Lower leg skin (tissue), 4 donors: ENCODE results near the gene CISH. TPM values are rescaled to one million over a fixed set of nuclear protein-coding genes. Genes with fewer than 3 reads are reported as not detected.

ENCODE experiments used
- DNase-seq, 2 donors: peaks; one replicate each; pipeline ENCODE4 v3.0.0-alpha.2; 2019; ENCODE audit warnings: low spot score in 2 of 2
- H3K4me3 ChIP-seq: fragments of 200-600 bp; sonication (generic); 2 replicates; pipeline ENCODE4 v1.5.1; 2017; ENCODE audit warnings: mild to moderate bottlenecking, low read depth; ENCODE audit not compliant: poor library complexity, severe bottlenecking
- CTCF ChIP-seq, 3 donors: fragments of 450-650 bp; IDR thresholded peaks; one replicate each; pipeline ENCODE4 v1.5.1; 2016; ENCODE audit warnings: antibody characterized with exemption in 3 of 3, mild to moderate bottlenecking in 3 of 3, moderate library complexity in 2 of 3
- POLR2A ChIP-seq, 2 donors: fragments of 450-650 bp; IDR thresholded peaks; one replicate each; pipeline ENCODE4 v1.6.1; 2016 to 2017; ENCODE audit warnings: antibody characterized with exemption in 2 of 2, mild to moderate bottlenecking in 1 of 2, moderate library complexity in 1 of 2
- WGBS, 2 donors: methylation state at CpG; one replicate each; pipeline ENCODE4 v1.1.5; 2018; 5-methylcytosine and 5-hydroxymethylcytosine counted together
- intact Hi-C: fragments of 100-400 bp; cut with DNase I; formaldehyde crosslinking; loops from one replicate; pipeline ENCODE4 v1.15.0; 2023; ENCODE audit warnings: low total_unique reads
- total RNA-seq, 4 donors: library from RNA; depleted of rRNA; stranded (reverse); fragments of >200 nt; gene quantifications; one replicate each; pipeline ENCODE4 v1.1.0, GENCODE V29; 2016

Gene CISH
- total RNA-seq, 4 donors from 2014 or later: 10.4 to 14.5 (median 12.9) TPM

GRCh38 chr3:50657407-50657806 is 45.8 kb upstream of the CISH start:
- 94 to 100% methylated on average over 5 of the region's 5 CpGs for WGBS, 2 donors
- TF ChIP-seq POLR2A (IDR thresholded peaks at IDR 0.05) (no peak), CTCF (IDR thresholded peaks at IDR 0.05) (no peak)
- H3K4me3 ChIP-seq: no peak overlapping the region
- intact Hi-C loops: no loop called here
- no peak for DNase-seq

- intact Hi-C loops: no loop called here
- 60 to 61% methylated on average over 8 of the region's 8 CpGs for WGBS, 2 donors
- peak in 1 of 2 donors; percentile 50 for DNase-seq
- no peak for TF ChIP-seq CTCF (IDR thresholded peaks at IDR 0.05)
- no peak for TF ChIP-seq POLR2A (IDR thresholded peaks at IDR 0.05)
- H3K4me3 ChIP-seq: no peak overlapping the region
Measured at GRCh38 chr3:50656417-50657195, 45.0 kb upstream of the CISH start.

GRCh38 chr3:50655009-50655830 is 43.6 kb upstream of the CISH start:
- intact Hi-C loops: no loop called here
- H3K4me3 ChIP-seq: no peak overlapping the region
- 64 to 69% methylated on average over 2 of the region's 3 CpGs for WGBS, 2 donors
- DNase-seq: no peak
- TF ChIP-seq POLR2A (IDR thresholded peaks at IDR 0.05): no peak
- no peak for TF ChIP-seq CTCF (IDR thresholded peaks at IDR 0.05)

- no peak overlapping the region for H3K4me3 ChIP-seq
- DNase-seq: no peak
- WGBS, 2 donors: 77 to 81% methylated on average over 3 of the region's 3 CpGs
- no peak for TF ChIP-seq POLR2A (IDR thresholded peaks at IDR 0.05)
- no peak for TF ChIP-seq CTCF (IDR thresholded peaks at IDR 0.05)
- intact Hi-C loops: no loop called here
Measured at GRCh38 chr3:50653937-50654595, 42.5 kb upstream of the CISH start.

GRCh38 chr3:50652709-50653108 is 41.1 kb upstream of the CISH start:
- 82 to 86% methylated on average over 2 of the region's 2 CpGs for WGBS, 2 donors
- no peak overlapping the region for H3K4me3 ChIP-seq
- TF ChIP-seq POLR2A (IDR thresholded peaks at IDR 0.05) (no peak), CTCF (IDR thresholded peaks at IDR 0.05) (no peak)
- intact Hi-C loops: no loop called here
- DNase-seq: no peak
